ENCODE data around the gene PAQR4. TPM values are rescaled to one million over a fixed set of nuclear protein-coding genes. Genes with fewer than 3 reads are reported as not detected.

The PAQR4 gene
- total and polyA plus RNA-seq, 10 of the 15 experiments (the other 5 are each of a cell fraction or from before 2014, with no cell fraction given): 0.39 to 31.8 (median 13.5) TPM

- ChIA-PET RAD21 (ENCODE audit: unreplicated experiment) (interaction anchor here (0.7 kb wide), 1 partner anchor 60 kb away, joined by 3 read pairs; no protein-coding TSS in a partner anchor), POLR2A (interaction anchor here (0.6 kb wide), 1 partner anchor 12 kb away, joined by 4 read pairs; no protein-coding TSS in a partner anchor), SMC1A (ENCODE audit: uncharacterized antibody, unreplicated experiment) (no interaction called here), CTCF (interaction anchor here (1.3 kb wide), 1 partner anchor 17 kb away, joined by 4 read pairs; no protein-coding TSS in a partner anchor)
- intact Hi-C loops (cut with micrococcal nuclease; ENCODE audit: unreplicated experiment): no loop called here
- H3K36me3 ChIP-seq (ENCODE audit: control insufficient read depth in 2 of 2, insufficient read depth in 2 of 2, low read length in 1 of 2): no peaks in the 10 kb centered on the region
- no TSS peak for BruUV-seq (replicated peaks)
- no peak overlapping the region for H2AFZ ChIP-seq (ENCODE audit: control insufficient read depth, low read depth, low read length)
- no peak for DNase-seq (ENCODE audit: low read depth, low spot score)
- no peak overlapping the region for H3K27ac ChIP-seq (ENCODE audit: control insufficient read depth, insufficient read depth)
- H3K9me3 ChIP-seq (replicated peaks; ENCODE audit: control insufficient read depth, insufficient read depth, low read length): no peaks in the 10 kb centered on the region
- in situ Hi-C loops (cut with MboI): no loop called here
- H3K79me2 ChIP-seq (ENCODE audit: control insufficient read depth, insufficient read depth, low read length): no peaks in the 10 kb centered on the region
- peaks cover 0 to 10% of the 10 kb centered on the region in 2 experiments for H3K27me3 ChIP-seq (replicated peaks in 1 of 2; ENCODE audit: control insufficient read depth in 2 of 2, insufficient read depth in 2 of 2, low read length in 1 of 2)
- no peaks in the 10 kb centered on the region; the same call in 1 of the 2 replicates for H3K4me1 ChIP-seq (ENCODE audit: control insufficient read depth, insufficient read depth, low read length)
- no peak overlapping the region for H3K4me2 ChIP-seq (ENCODE audit: control insufficient read depth, insufficient read depth)
- no peak overlapping the region for H3K4me3 ChIP-seq
- no peak for FAIRE-seq
- no peak overlapping the region for H3K9ac ChIP-seq (ENCODE audit: control insufficient read depth, insufficient read depth, low read length)
- 86% methylated on average over 6 of the region's 6 CpGs for WGBS (ENCODE audit: insufficient coverage, insufficient replicate concordance, low lambda C conversion rate, missing lambda C conversion rate)
- TF ChIP-seq CBX3 (IDR thresholded peaks at IDR 0.05; ENCODE audit: borderline replicate concordance, low read depth): no peak
- no peak for ATAC-seq
- no peaks in the 10 kb centered on the region for H4K20me1 ChIP-seq (ENCODE audit: control insufficient read depth, insufficient read depth)
Observed at GRCh38 chr16:3014971-3015370, 45.8 kb downstream of the PAQR4 start.

GRCh38 chr16:3015865-3016521, 46.8 kb downstream of the PAQR4 start:
- Histone ChIP-seq H3K4me2 (ENCODE audit: control insufficient read depth, insufficient read depth) (no peak overlapping the region), H3K9ac (ENCODE audit: control insufficient read depth, insufficient read depth, low read length) (no peak overlapping the region), H3K4me3 (no peak overlapping the region), H3K27ac (ENCODE audit: control insufficient read depth, insufficient read depth) (no peak overlapping the region), H2AFZ (ENCODE audit: control insufficient read depth, low read depth, low read length) (no peak overlapping the region), H3K36me3 (ENCODE audit: control insufficient read depth in 2 of 2, insufficient read depth in 2 of 2, low read length in 1 of 2) (no peaks in the 10 kb centered on the region), H3K4me1 (ENCODE audit: control insufficient read depth, insufficient read depth, low read length) (peaks cover 4% of the 10 kb centered on the region), H4K20me1 (ENCODE audit: control insufficient read depth, insufficient read depth) (no peaks in the 10 kb centered on the region), H3K79me2 (ENCODE audit: control insufficient read depth, insufficient read depth, low read length) (no peaks in the 10 kb centered on the region), H3K9me3 (replicated peaks; ENCODE audit: control insufficient read depth, insufficient read depth, low read length) (no peaks in the 10 kb centered on the region), H3K27me3 (replicated peaks in 1 of 2; ENCODE audit: control insufficient read depth in 2 of 2, insufficient read depth in 2 of 2, low read length in 1 of 2) (peaks cover 0 to 10% of the 10 kb centered on the region in 2 experiments; a peak in 3 of 4 replicates)
- POLR2A ChIA-PET: no interaction called here
- in situ Hi-C loops (cut with MboI): no loop called here
- FAIRE-seq (no peak), DNase-seq (ENCODE audit: low read depth, low spot score) (no peak), ATAC-seq (no peak)
- CTCF ChIA-PET: no interaction called here
- no TSS peak for BruUV-seq (replicated peaks)
- no peak for TF ChIP-seq DPF2 (IDR thresholded peaks at IDR 0.05)
- TF ChIP-seq SPI1 (IDR thresholded peaks at IDR 0.05; ENCODE audit: borderline replicate concordance, insufficient read depth, low read depth, low read length): no peak
- no peak for TF ChIP-seq RFX5 (IDR thresholded peaks at IDR 0.05; ENCODE audit: low read depth, low read length)
- no peak for TF ChIP-seq YY1 (IDR thresholded peaks at IDR 0.05; ENCODE audit: low read depth, low read length)
- TF ChIP-seq BMI1 (IDR thresholded peaks at IDR 0.05; ENCODE audit: borderline replicate concordance): no peak
- TF ChIP-seq NR2C2 (IDR thresholded peaks at IDR 0.05; ENCODE audit: borderline replicate concordance, control insufficient read depth, insufficient read length, low read depth): no peak
- no peak for TF ChIP-seq SUPT20H (IDR thresholded peaks at IDR 0.05; ENCODE audit: borderline replicate concordance, control insufficient read depth, low read depth, low read length)
- TF ChIP-seq SKIL (IDR thresholded peaks at IDR 0.05; ENCODE audit: low read depth, poor library complexity, severe bottlenecking): no peak
- TF ChIP-seq IKZF1 (conservative IDR thresholded peaks at IDR 0.05): no peak
- no peak for TF ChIP-seq JUNB (IDR thresholded peaks at IDR 0.05)
- no peak for TF ChIP-seq USF1 (IDR thresholded peaks at IDR 0.05; ENCODE audit: borderline replicate concordance, extremely low read length, insufficient read depth, low read depth, low read length)
- TF ChIP-seq IRF3 (IDR thresholded peaks at IDR 0.05): no peak
- 56% methylated on average over 13 of the region's 13 CpGs for WGBS (ENCODE audit: insufficient coverage, insufficient replicate concordance, low lambda C conversion rate, missing lambda C conversion rate)
- RAD21 ChIA-PET (ENCODE audit: unreplicated experiment): no interaction called here
- intact Hi-C loops (cut with micrococcal nuclease; ENCODE audit: unreplicated experiment): no loop called here
- SMC1A ChIA-PET (ENCODE audit: uncharacterized antibody, unreplicated experiment): interaction anchor here (1.0 kb wide), 1 partner anchor 12 kb away, joined by 3 read pairs; no protein-coding TSS in a partner anchor
